ENCODE results near the gene PRSS56. TPM values are rescaled to one million over a fixed set of nuclear protein-coding genes. Genes with fewer than 3 reads are reported as not detected.

PRSS56 gene
- total RNA-seq, 1 experiment from 2014 or later = 0.18 TPM

DNA sequence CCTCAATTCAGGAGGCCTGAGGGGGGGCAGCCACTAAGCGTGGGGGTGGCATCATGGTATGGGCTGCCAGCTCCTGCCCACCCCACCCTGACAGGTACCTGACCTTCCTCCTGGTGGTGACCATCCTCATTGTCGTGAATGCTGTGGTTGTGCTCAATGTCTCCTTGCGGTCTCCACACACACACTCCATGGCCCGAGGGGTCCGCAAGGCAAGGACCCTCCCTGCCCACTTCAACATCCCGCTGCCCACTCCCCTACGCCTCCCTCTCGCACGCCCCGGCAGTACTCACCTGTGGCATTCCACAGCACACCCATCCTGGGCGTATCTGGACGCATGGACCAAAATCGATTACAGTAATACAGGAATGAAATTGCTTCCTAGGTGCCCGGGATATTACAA is 23.3 kb downstream of the PRSS56 start:
- ChIA-PET CTCF (no interaction called here), POLR2A (no interaction called here)
- H3K27ac ChIP-seq (ENCODE audit: low read length) = no peak overlapping the region
- DNase-seq (ENCODE audit: low read depth, low spot score) (no peak), ATAC-seq (no peak)
- no peaks in the 10 kb centered on the region for H3K9me3 ChIP-seq (ENCODE audit: control insufficient read depth, insufficient read depth, low read depth, low read length)
- H3K4me3 ChIP-seq (ENCODE audit: low read depth in 2 of 2, low read length in 2 of 2) = no peak overlapping the region
- TF ChIP-seq POLR2AphosphoS5 (IDR thresholded peaks at IDR 0.05; ENCODE audit: low read depth, low read length) = no peak
- TF ChIP-seq SIN3A (IDR thresholded peaks at IDR 0.05; ENCODE audit: borderline replicate concordance, insufficient read depth, low read depth, low read length) = no peak
- no peak for TF ChIP-seq TCF7L2 (IDR thresholded peaks at IDR 0.05; ENCODE audit: low read depth, low read length)
- no peak for TF ChIP-seq REST (IDR thresholded peaks at IDR 0.05; ENCODE audit: insufficient read depth in 1 of 2, low read depth in 2 of 2, low read length in 1 of 2)
- TF ChIP-seq, protein P1, sequence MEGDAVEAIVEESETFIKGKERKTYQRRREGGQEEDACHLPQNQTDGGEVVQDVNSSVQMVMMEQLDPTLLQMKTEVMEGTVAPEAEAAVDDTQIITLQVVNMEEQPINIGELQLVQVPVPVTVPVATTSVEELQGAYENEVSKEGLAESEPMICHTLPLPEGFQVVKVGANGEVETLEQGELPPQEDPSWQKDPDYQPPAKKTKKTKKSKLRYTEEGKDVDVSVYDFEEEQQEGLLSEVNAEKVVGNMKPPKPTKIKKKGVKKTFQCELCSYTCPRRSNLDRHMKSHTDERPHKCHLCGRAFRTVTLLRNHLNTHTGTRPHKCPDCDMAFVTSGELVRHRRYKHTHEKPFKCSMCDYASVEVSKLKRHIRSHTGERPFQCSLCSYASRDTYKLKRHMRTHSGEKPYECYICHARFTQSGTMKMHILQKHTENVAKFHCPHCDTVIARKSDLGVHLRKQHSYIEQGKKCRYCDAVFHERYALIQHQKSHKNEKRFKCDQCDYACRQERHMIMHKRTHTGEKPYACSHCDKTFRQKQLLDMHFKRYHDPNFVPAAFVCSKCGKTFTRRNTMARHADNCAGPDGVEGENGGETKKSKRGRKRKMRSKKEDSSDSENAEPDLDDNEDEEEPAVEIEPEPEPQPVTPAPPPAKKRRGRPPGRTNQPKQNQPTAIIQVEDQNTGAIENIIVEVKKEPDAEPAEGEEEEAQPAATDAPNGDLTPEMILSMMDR (IDR thresholded peaks at IDR 0.05) = no peak
- H3K4me1 ChIP-seq (ENCODE audit: control insufficient read depth, insufficient read depth, low read length) = no peaks in the 10 kb centered on the region
- no peaks in the 10 kb centered on the region for H3K27me3 ChIP-seq (ENCODE audit: control insufficient read depth, insufficient read depth, low read length)
- in situ Hi-C loops (cut with HindIII; ENCODE audit: low pct_unique_long_range_greater_than_20kb, low sequenced_read_pairs) (no loop called here), intact Hi-C loops (cut with micrococcal nuclease; ENCODE audit: unreplicated experiment) (no loop called here)
- BruUV-seq (replicated peaks) = no TSS peak
- no peaks in the 10 kb centered on the region for H3K36me3 ChIP-seq (ENCODE audit: control insufficient read depth, insufficient read depth, low read length)

- in situ Hi-C loops (cut with HindIII; ENCODE audit: low pct_unique_long_range_greater_than_20kb, low sequenced_read_pairs) = no loop called here
- no peaks in the 10 kb centered on the region for H3K27me3 ChIP-seq (ENCODE audit: control insufficient read depth, insufficient read depth, low read length)
- H3K4me3 ChIP-seq (ENCODE audit: low read depth in 2 of 2, low read length in 2 of 2) = no peak overlapping the region
- POLR2A ChIA-PET = no interaction called here
- DNase-seq (ENCODE audit: low read depth, low spot score) = no peak
- no peaks in the 10 kb centered on the region for H3K9me3 ChIP-seq (ENCODE audit: control insufficient read depth, insufficient read depth, low read depth, low read length)
- no peaks in the 10 kb centered on the region for H3K36me3 ChIP-seq (ENCODE audit: control insufficient read depth, insufficient read depth, low read length)
- intact Hi-C loops (cut with micrococcal nuclease; ENCODE audit: unreplicated experiment) = no loop called here
- BruUV-seq (replicated peaks) = no TSS peak
- TF ChIP-seq SIN3A (IDR thresholded peaks at IDR 0.05; ENCODE audit: borderline replicate concordance, insufficient read depth, low read depth, low read length) (no peak), REST (IDR thresholded peaks at IDR 0.05; ENCODE audit: insufficient read depth in 1 of 2, low read depth in 2 of 2, low read length in 1 of 2) (no peak), POLR2AphosphoS5 (IDR thresholded peaks at IDR 0.05; ENCODE audit: low read depth, low read length) (no peak)
- TF ChIP-seq, protein P1 (IDR thresholded peaks at IDR 0.05) = no peak
- no peak for ATAC-seq
- no peak overlapping the region for H3K27ac ChIP-seq (ENCODE audit: low read length)
- CTCF ChIA-PET = no interaction called here
- H3K4me1 ChIP-seq (ENCODE audit: control insufficient read depth, insufficient read depth, low read length) = no peaks in the 10 kb centered on the region
These were observed 23.9 kb downstream of the PRSS56 start for GRCh38 chr2:232543928-232544631.
